ENCODE data around the gene PRKAR1B.

PRKAR1B gene

GRCh38 chr7:516606-517456 lies 210.2 kb downstream of the PRKAR1B start:
- no peak for DNase-seq

GRCh38 chr7:516216-516605 lies 210.9 kb downstream of the PRKAR1B start:
- no peak for DNase-seq

GRCh38 chr7:515628-516027 lies 211.5 kb downstream of the PRKAR1B start:
- no peak for DNase-seq

GRCh38 chr7:514651-515598 lies 212.2 kb downstream of the PRKAR1B start:
- DNase-seq = no peak

GRCh38 chr7:514242-514641 lies 212.8 kb downstream of the PRKAR1B start:
- DNase-seq = no peak

- DNase-seq = peak; percentile 8
Observed at GRCh38 chr7:513521-514166, 213.4 kb downstream of the PRKAR1B start.

GRCh38 chr7:512541-513311 lies 214.4 kb downstream of the PRKAR1B start:
- DNase-seq = no peak

GRCh38 chr7:512146-512510 lies 215.0 kb downstream of the PRKAR1B start:
- DNase-seq = no peak

GRCh38 chr7:511476-512145 lies 215.5 kb downstream of the PRKAR1B start:
- no peak for DNase-seq

GRCh38 chr7:510782-511281 lies 216.2 kb downstream of the PRKAR1B start:
- DNase-seq = no peak

- no peak for DNase-seq
Observed at GRCh38 chr7:510131-510481, 217.0 kb downstream of the PRKAR1B start.

GRCh38 chr7:509426-510130 lies 217.5 kb downstream of the PRKAR1B start:
- no peak for DNase-seq

- no peak for DNase-seq
Observed at GRCh38 chr7:508461-509170, 218.5 kb downstream of the PRKAR1B start.

- DNase-seq = no peak
Observed at GRCh38 chr7:507623-508300, 219.3 kb downstream of the PRKAR1B start.

GRCh38 chr7:506921-507622 lies 220.0 kb downstream of the PRKAR1B start:
- DNase-seq = no peak

GRCh38 chr7:506391-506831 lies 220.7 kb downstream of the PRKAR1B start:
- DNase-seq = no peak

- no peak for DNase-seq
Observed at GRCh38 chr7:505171-505570, 221.9 kb downstream of the PRKAR1B start.

GRCh38 chr7:504221-505111 lies 222.6 kb downstream of the PRKAR1B start:
- DNase-seq = no peak

All from CD4-positive, alpha-beta T cell treated with Interleukin-4 for 4 hours (primary cell).